ENCODE data around the gene RNF113B. TPM values are rescaled to one million over a fixed set of nuclear protein-coding genes. Genes with fewer than 3 reads are reported as not detected.

RNF113B gene
- total RNA-seq, 1 donor from 2014 or later = not detected

DNA sequence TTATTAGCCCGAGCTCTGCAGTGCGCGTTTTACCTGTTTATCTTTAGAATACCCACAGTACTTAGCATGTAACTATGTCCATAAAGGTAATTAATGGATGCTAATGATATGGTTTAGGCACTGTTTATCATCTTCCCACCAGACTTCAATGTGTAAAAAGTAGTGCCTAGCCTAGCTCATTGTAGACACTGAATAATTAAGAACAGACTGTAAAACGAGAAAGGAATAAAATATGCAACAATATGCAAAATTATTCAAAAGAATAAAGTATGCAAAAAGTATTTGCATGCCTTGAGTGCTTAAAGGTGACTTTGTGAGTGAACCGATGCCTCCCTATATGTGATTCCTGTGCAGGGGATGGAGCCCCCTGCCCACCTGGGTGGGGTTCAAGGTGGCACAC, 35.7 kb upstream of the RNF113B start:
- H3K27me3 ChIP-seq (ENCODE audit: control insufficient read depth, insufficient read depth, low read length) = no peaks in the 10 kb centered on the region
- no peak for DNase-seq (ENCODE audit: low read depth)
- TF ChIP-seq, protein P1, sequence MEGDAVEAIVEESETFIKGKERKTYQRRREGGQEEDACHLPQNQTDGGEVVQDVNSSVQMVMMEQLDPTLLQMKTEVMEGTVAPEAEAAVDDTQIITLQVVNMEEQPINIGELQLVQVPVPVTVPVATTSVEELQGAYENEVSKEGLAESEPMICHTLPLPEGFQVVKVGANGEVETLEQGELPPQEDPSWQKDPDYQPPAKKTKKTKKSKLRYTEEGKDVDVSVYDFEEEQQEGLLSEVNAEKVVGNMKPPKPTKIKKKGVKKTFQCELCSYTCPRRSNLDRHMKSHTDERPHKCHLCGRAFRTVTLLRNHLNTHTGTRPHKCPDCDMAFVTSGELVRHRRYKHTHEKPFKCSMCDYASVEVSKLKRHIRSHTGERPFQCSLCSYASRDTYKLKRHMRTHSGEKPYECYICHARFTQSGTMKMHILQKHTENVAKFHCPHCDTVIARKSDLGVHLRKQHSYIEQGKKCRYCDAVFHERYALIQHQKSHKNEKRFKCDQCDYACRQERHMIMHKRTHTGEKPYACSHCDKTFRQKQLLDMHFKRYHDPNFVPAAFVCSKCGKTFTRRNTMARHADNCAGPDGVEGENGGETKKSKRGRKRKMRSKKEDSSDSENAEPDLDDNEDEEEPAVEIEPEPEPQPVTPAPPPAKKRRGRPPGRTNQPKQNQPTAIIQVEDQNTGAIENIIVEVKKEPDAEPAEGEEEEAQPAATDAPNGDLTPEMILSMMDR (IDR thresholded peaks at IDR 0.05; ENCODE audit: insufficient read depth, low read length, poor library complexity, severe bottlenecking) = no peak

DNA sequence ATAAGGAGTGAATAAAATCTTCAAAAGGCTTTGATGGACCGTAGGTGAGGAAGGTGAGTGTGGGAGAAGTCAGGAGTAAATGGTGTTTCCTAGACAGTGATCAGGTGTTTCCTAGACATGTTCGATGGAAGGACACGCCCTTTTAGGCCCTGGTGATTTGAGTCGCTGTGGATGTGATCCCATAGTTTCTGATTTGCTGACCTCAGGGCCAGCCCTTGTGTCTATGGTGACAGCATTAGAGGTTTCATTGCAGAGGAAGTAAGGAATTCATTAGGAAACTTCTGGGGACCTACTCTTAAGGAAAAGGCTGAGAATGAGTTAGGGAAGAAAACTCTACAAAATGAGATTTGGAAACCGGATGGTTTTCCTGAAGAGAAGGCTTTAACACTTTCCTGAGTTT, 31.5 kb upstream of the RNF113B start:
- H3K27me3 ChIP-seq (ENCODE audit: control insufficient read depth, insufficient read depth, low read length) = no peaks in the 10 kb centered on the region
- no peaks in the 10 kb centered on the region for H3K36me3 ChIP-seq (ENCODE audit: control insufficient read depth, insufficient read depth, low read length)
- H3K4me3 ChIP-seq (ENCODE audit: low read depth, low read length) = no peak overlapping the region
- TF ChIP-seq, protein P1 (IDR thresholded peaks at IDR 0.05; ENCODE audit: insufficient read depth, low read length, poor library complexity, severe bottlenecking) = no peak
- DNase-seq (ENCODE audit: low read depth) = no peak

More for the DNA sequence above, 35.7 kb upstream of the RNF113B start:
- Histone ChIP-seq H3K4me3 (ENCODE audit: low read depth, low read length) (no peak overlapping the region), H3K36me3 (ENCODE audit: control insufficient read depth, insufficient read depth, low read length) (no peaks in the 10 kb centered on the region)

DNA sequence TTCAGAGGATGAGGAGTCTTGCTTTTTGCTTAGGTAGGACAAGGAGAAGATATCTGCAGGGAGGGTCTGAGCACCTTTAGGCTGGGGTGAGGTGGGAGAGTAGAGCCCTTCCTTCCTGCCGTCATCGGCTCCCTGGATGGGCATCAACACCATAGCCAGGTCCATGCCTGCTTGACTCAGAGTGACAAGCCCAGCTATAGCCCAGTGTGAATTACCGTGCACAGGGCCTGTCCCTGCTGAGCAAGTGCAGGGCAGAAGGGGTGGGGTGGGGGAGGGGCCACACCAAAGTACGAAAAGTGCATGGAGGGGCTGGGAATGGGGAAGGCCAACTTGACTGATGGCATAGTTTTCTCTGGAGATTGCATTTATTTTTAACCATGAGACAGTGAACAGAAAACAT, 30.3 kb upstream of the RNF113B start:
- Histone ChIP-seq H3K36me3 (ENCODE audit: control insufficient read depth, insufficient read depth, low read length) (no peaks in the 10 kb centered on the region), H3K4me3 (ENCODE audit: low read depth, low read length) (no peak overlapping the region), H3K27me3 (ENCODE audit: control insufficient read depth, insufficient read depth, low read length) (no peaks in the 10 kb centered on the region)
- TF ChIP-seq, protein P1 (IDR thresholded peaks at IDR 0.05; ENCODE audit: insufficient read depth, low read length, poor library complexity, severe bottlenecking) = no peak
- DNase-seq (ENCODE audit: low read depth) = peak; percentile 72

DNA sequence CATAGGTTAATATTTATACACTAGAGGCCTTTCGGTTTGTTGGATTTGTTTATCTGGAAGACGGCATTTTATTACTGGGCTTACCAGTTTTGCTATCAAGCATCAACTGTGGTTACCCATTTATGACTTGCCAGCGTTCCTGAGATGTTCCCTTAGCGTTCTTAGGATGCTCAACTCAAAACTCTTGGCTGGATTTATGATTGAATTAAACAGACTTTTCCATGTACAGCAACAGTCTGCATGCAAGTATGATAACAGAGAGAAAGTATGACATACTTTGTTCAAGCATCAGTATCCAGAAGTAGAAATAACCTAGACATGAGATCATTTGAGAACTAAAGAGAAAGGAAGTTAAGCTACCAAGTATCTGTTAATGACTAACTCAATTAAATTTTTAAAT, 29.9 kb upstream of the RNF113B start:
- Histone ChIP-seq H3K4me3 (ENCODE audit: low read depth, low read length) (no peak overlapping the region), H3K36me3 (ENCODE audit: control insufficient read depth, insufficient read depth, low read length) (no peaks in the 10 kb centered on the region), H3K27me3 (ENCODE audit: control insufficient read depth, insufficient read depth, low read length) (no peaks in the 10 kb centered on the region)
- peak; percentile 93 for DNase-seq (ENCODE audit: low read depth)
- TF ChIP-seq, protein P1 (IDR thresholded peaks at IDR 0.05; ENCODE audit: insufficient read depth, low read length, poor library complexity, severe bottlenecking) = no peak

DNA sequence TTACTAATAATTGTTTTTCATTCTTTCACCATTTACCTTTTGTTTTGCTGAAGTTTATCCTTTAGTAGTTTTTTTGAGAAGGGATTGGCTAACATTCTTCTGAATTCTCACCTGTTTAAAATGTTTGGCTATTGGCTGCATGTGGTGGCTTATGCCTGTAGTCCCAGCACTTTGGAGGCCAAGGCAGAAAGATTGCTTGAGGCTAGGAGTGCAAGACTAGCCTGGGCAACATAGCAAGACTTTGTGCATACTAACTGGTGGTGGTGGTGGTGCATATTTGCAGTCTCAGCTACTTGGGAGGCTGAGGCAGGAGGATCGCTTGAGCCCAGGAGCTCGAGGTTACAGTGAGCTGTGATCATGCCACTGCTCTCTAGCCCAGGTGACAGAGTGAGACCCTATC, 27.5 kb upstream of the RNF113B start:
- no peak for DNase-seq (ENCODE audit: low read depth)
- H3K4me3 ChIP-seq (ENCODE audit: low read depth, low read length) = no peak overlapping the region
- TF ChIP-seq, protein P1 (IDR thresholded peaks at IDR 0.05; ENCODE audit: insufficient read depth, low read length, poor library complexity, severe bottlenecking) = no peak
- H3K36me3 ChIP-seq (ENCODE audit: control insufficient read depth, insufficient read depth, low read length) = peaks cover 2% of the 10 kb centered on the region
- H3K27me3 ChIP-seq (ENCODE audit: control insufficient read depth, insufficient read depth, low read length) = no peaks in the 10 kb centered on the region

DNA sequence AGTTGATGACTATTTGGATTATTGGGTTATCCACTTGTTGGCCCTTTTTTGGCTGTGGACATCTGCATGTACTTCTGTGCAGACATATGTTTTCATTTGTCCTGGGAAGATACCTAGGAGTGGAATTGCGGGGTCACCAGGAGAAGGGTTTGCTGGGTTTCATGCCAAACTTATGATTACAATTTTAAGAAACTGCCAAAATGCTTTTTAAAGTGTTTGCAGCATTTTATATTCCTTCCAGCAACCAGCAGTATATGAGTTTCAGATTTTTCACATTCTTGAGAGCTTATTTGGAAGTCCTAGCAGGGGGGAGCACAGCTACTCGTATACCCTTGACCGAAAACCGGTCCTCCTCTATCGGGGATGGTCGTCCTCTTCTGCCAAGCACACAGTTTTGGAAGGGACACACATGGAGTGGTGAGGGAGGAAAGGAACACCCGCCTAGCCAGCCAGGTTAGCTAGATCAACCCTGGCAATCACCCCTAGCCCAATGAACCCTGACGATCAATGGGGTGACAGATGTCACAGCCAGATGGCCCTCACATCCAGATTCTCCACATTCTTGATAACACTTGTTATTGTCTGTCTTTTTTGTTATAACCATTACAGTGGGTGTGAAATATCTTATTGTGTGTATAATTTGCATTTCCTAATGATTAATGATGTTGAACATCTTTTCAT, 26.7 kb upstream of the RNF113B start:
- no peak overlapping the region for H3K4me3 ChIP-seq (ENCODE audit: low read depth, low read length)
- TF ChIP-seq, protein P1 (IDR thresholded peaks at IDR 0.05; ENCODE audit: insufficient read depth, low read length, poor library complexity, severe bottlenecking) = no peak
- H3K27me3 ChIP-seq (ENCODE audit: control insufficient read depth, insufficient read depth, low read length) = no peaks in the 10 kb centered on the region
- H3K36me3 ChIP-seq (ENCODE audit: control insufficient read depth, insufficient read depth, low read length) = peaks cover 2% of the 10 kb centered on the region
- DNase-seq (ENCODE audit: low read depth) = no peak
